Endothelial cell of umbilical vein (primary cell): Measurements from ENCODE around the gene GPR75. TPM values are rescaled to one million over a fixed set of nuclear protein-coding genes. Genes with fewer than 3 reads are reported as not detected.

Source experiments
- Bru-seq: library from RNA; stranded (reverse); fragments of 400-500 nt; gene quantifications from one replicate; lab custom pipeline; 2021; lab: Mats Ljungman, UMichigan
- BruChase-seq, 2 experiments: library from RNA; stranded (reverse); fragments of 400-500 nt; gene quantifications; one replicate each; lab custom pipeline; 2021; lab: Mats Ljungman, UMichigan
- BruUV-seq: library from RNA; stranded (reverse); fragments of 400-500 nt; replicated peaks from 2 replicates; lab custom pipeline; 2021; lab: Mats Ljungman, UMichigan
- CTCF ChIA-PET: fragments of 300-600, 350-600 bp; sonication (Branson Sonifier 250); formaldehyde crosslinking; loops from one replicate; lab custom pipeline; 2021; ENCODE audit warnings: antibody characterized with exemption, inconsistent platforms; lab: Charles Lee
- POLR2A ChIA-PET: fragments of 300-600, 350-600 bp; sonication (Branson Sonifier 250); formaldehyde crosslinking; loops from one replicate; lab custom pipeline; 2021; ENCODE audit warnings: antibody characterized with exemption, inconsistent platforms; lab: Charles Lee
- DNase-seq: peaks from one replicate; pipeline ENCODE4 v3.0.0-alpha.2; 2011; ENCODE audit warnings: low read depth, low spot score
- FAIRE-seq: peaks from 2 replicates; lab custom pipeline; 2011; peaks lifted over from hg19 to GRCh38; lab: Jason Lieb, UNC
- H2AFZ ChIP-seq: 2 replicates; pipeline ENCODE4 v1.6.0; 2012; ENCODE audit warnings: low read depth, low read length, control low read depth, inconsistent platforms
- H3K27ac ChIP-seq: 2 replicates; pipeline ENCODE4 v1.5.1; 2011; ENCODE audit warnings: low read depth, mild to moderate bottlenecking, control low read depth, low read length, moderate library complexity; ENCODE audit not compliant: insufficient read depth
- H3K27me3 ChIP-seq, 2 experiments: 2 replicates each; pipeline versions ENCODE4 v1.6.0 to v1.6.1; 2011; ENCODE audit warnings: low read length in 2 of 2, mixed read lengths in 1 of 2; ENCODE audit not compliant: control insufficient read depth in 2 of 2, insufficient read depth in 2 of 2
- H3K36me3 ChIP-seq, 2 experiments: 2 replicates in 1 of 2; 3 replicates in 1 of 2; pipeline ENCODE4 v1.5.1; 2011; ENCODE audit warnings: low read length in 2 of 2, mild to moderate bottlenecking in 1 of 2, moderate library complexity in 1 of 2; ENCODE audit not compliant: control insufficient read depth in 2 of 2, insufficient read depth in 2 of 2; ENCODE audit errors: extremely low read depth in 1 of 2
- H3K4me1 ChIP-seq: 3 replicates; pipeline ENCODE4 v1.5.1; 2011; ENCODE audit warnings: mild to moderate bottlenecking, low read length; ENCODE audit not compliant: control insufficient read depth, insufficient read depth; ENCODE audit errors: extremely low read depth
- H3K4me2 ChIP-seq: 2 replicates; pipeline ENCODE4 v1.6.1; 2011; ENCODE audit warnings: low read length, control low read depth, mixed read lengths; ENCODE audit not compliant: insufficient read depth
- H3K4me3 ChIP-seq, 3 experiments: fragments of 200-600 bp in 1 of 3; sonication (generic), shearing (Covaris generic) in 1 of 3; replicated peaks in 1 of 3; 2 replicates each; pipeline ENCODE4 v1.5.1; 2011 to 2016; ENCODE audit warnings: control low read depth in 3 of 3, low read length in 3 of 3, mild to moderate bottlenecking in 2 of 3, inconsistent platforms in 1 of 3, low read depth in 1 of 3, moderate library complexity in 1 of 3; ENCODE audit not compliant: insufficient read depth in 1 of 3
- H3K79me2 ChIP-seq: 2 replicates; pipeline ENCODE4 v1.6.0; 2012; ENCODE audit warnings: low read length, inconsistent platforms; ENCODE audit not compliant: control insufficient read depth, insufficient read depth
- H3K9ac ChIP-seq: replicated peaks from 2 replicates; pipeline ENCODE3; 2011; ENCODE audit warnings: low read length, control low read depth; ENCODE audit not compliant: insufficient read depth; ENCODE audit errors: extremely low read depth
- H3K9me1 ChIP-seq: replicated peaks from 3 replicates; pipeline ENCODE4 v1.6.0; 2011; ENCODE audit warnings: mild to moderate bottlenecking, low read length; ENCODE audit not compliant: control insufficient read depth, insufficient read depth; ENCODE audit errors: extremely low read depth
- H3K9me3 ChIP-seq: replicated peaks from 2 replicates; pipeline ENCODE4 v1.5.1; 2012; ENCODE audit warnings: low read length, inconsistent platforms; ENCODE audit not compliant: control insufficient read depth, insufficient read depth
- H4K20me1 ChIP-seq: replicated peaks from 2 replicates; pipeline ENCODE3; 2011; ENCODE audit warnings: mild to moderate bottlenecking, low read length; ENCODE audit not compliant: control insufficient read depth, insufficient read depth; ENCODE audit errors: extremely low read depth
- EZH2 ChIP-seq: IDR thresholded peaks from 2 replicates; pipeline ENCODE4 v1.6.1; 2012; ENCODE audit warnings: borderline replicate concordance, low read depth, mild to moderate bottlenecking, moderate library complexity, low read length, inconsistent platforms; ENCODE audit not compliant: severe bottlenecking
- FOS ChIP-seq: IDR thresholded peaks from 2 replicates; pipeline ENCODE4 v1.6.1; 2011; ENCODE audit warnings: mild to moderate bottlenecking, low read length, moderate library complexity, borderline replicate concordance; ENCODE audit not compliant: insufficient read depth
- GATA2 ChIP-seq: IDR thresholded peaks from 2 replicates; pipeline ENCODE4 v1.7.0; 2011; ENCODE audit warnings: low read depth, mild to moderate bottlenecking, moderate library complexity, mixed read lengths, low read length; ENCODE audit not compliant: insufficient read length, insufficient read depth
- JUN ChIP-seq: IDR thresholded peaks from 2 replicates; pipeline ENCODE4 v1.6.1; 2011; ENCODE audit warnings: borderline replicate concordance, low read depth; ENCODE audit not compliant: insufficient read length, insufficient read depth
- MYC ChIP-seq: IDR thresholded peaks from one replicate; pipeline ENCODE4 v1.6.1; 2011; ENCODE audit warnings: mild to moderate bottlenecking, low read depth, low read length
- POLR2A ChIP-seq: IDR thresholded peaks from 2 replicates; pipeline ENCODE4 v1.6.1; 2012; ENCODE audit warnings: low read depth, mild to moderate bottlenecking, control low read depth, low read length
- POLR2AphosphoS5 ChIP-seq: IDR thresholded peaks from 2 replicates; pipeline ENCODE4 v1.6.1; 2012; ENCODE audit warnings: low read depth, mild to moderate bottlenecking, control low read depth, low read length, moderate library complexity; ENCODE audit not compliant: insufficient read depth
- dilution Hi-C: fragments of 300-500 bp; cut with MboI; formaldehyde crosslinking; loops from one replicate; pipeline ENCODE4 v1.15.0; 2019; ENCODE audit warnings: low sequenced_read_pairs; ENCODE audit not compliant: extremely low pct_ligation_motif_present
- intact Hi-C: fragments of 100-400 bp; cut with micrococcal nuclease; formaldehyde crosslinking; loops from one replicate; pipeline ENCODE4 v1.10.0; 2022
- long read RNA-seq: library from polyadenylated mRNA; stranded (forward); transcript quantifications from one replicate; pipeline ENCODE4 v2.0.0, GENCODE V29; 2021
- polyA minus RNA-seq, 3 experiments: library from RNA; depleted of rRNA, polyadenylated mRNA; stranded (reverse); fragments of >200 nt; gene quantifications; 1 replicate in 1 of 3; 2 replicates in 2 of 3; pipeline ENCODE4 v1.2.3, GENCODE V29; 2011
- polyA plus RNA-seq, 4 experiments: library from polyadenylated mRNA; depleted of rRNA in 3 of 4; stranded (reverse) in 3 of 4; unstranded in 1 of 4; fragments of >200 nt; gene quantifications; 2 replicates each; pipeline versions ENCODE4 v1.2.1 to v1.2.3, GENCODE V29; 2011 to 2012; ENCODE audit warnings: missing spikeins in 1 of 4
- total RNA-seq: library from RNA; stranded (reverse); gene quantifications from 2 replicates; pipeline ENCODE4 v1.2.3, GENCODE V29; 2021
- TF ChIP-seq, protein P1 (sequence below): IDR thresholded peaks from 2 replicates; pipeline ENCODE4 v1.6.1; 2011; ENCODE audit not compliant: insufficient read depth, insufficient read length
- TF ChIP-seq, protein P2 (sequence below), 2 donors: IDR thresholded peaks; 1 replicate in 1 of 2; 2 replicates in 1 of 2; pipeline ENCODE4 v1.5.1; 2011; ENCODE audit warnings: low read length in 2 of 2, mild to moderate bottlenecking in 2 of 2, moderate library complexity in 2 of 2, control low read depth in 1 of 2, inconsistent platforms in 1 of 2, low read depth in 1 of 2; ENCODE audit not compliant: insufficient read depth in 1 of 2; ENCODE audit errors: extremely low read depth in 1 of 2

The GPR75 gene
- total RNA-seq (4.7 and 5.0 TPM in 2 replicates), polyA plus RNA-seq (4.4 and 4.6 TPM in 2 replicates), polyA minus RNA-seq (15.2 and 17.4 TPM in 2 replicates), Bru-seq, nascent RNA (percentile 94 among the genes with signal in this experiment), BruChase-seq, experiment 1, labeled RNA remaining after a 6-hour chase (percentile 94 among the genes with signal in this experiment), BruChase-seq, experiment 2, labeled RNA remaining after a 2-hour chase (percentile 91 among the genes with signal in this experiment)
- polyA plus RNA-seq (2011; cell fraction: cytosol; rRNA removed), result 1.4 and 2.1 TPM in 2 replicates
- 17.1 and 20.0 TPM in 2 replicates for polyA plus RNA-seq (2011; cell fraction: nucleus; rRNA removed)
- polyA plus RNA-seq (2012), result 1.7 TPM in 2 replicates
- 1.2 TPM for polyA minus RNA-seq (2011; cell fraction: cytosol; rRNA and poly(A)+ RNA removed)
- polyA minus RNA-seq (2011; cell fraction: nucleus; rRNA and poly(A)+ RNA removed), result 21.5 and 31.8 TPM in 2 replicates
- long read RNA-seq, partial matches to known transcripts, result 0 of 2 reads
- long read RNA-seq, other reads (novel, unspliced or antisense), result 2 of 2 reads

DNA sequence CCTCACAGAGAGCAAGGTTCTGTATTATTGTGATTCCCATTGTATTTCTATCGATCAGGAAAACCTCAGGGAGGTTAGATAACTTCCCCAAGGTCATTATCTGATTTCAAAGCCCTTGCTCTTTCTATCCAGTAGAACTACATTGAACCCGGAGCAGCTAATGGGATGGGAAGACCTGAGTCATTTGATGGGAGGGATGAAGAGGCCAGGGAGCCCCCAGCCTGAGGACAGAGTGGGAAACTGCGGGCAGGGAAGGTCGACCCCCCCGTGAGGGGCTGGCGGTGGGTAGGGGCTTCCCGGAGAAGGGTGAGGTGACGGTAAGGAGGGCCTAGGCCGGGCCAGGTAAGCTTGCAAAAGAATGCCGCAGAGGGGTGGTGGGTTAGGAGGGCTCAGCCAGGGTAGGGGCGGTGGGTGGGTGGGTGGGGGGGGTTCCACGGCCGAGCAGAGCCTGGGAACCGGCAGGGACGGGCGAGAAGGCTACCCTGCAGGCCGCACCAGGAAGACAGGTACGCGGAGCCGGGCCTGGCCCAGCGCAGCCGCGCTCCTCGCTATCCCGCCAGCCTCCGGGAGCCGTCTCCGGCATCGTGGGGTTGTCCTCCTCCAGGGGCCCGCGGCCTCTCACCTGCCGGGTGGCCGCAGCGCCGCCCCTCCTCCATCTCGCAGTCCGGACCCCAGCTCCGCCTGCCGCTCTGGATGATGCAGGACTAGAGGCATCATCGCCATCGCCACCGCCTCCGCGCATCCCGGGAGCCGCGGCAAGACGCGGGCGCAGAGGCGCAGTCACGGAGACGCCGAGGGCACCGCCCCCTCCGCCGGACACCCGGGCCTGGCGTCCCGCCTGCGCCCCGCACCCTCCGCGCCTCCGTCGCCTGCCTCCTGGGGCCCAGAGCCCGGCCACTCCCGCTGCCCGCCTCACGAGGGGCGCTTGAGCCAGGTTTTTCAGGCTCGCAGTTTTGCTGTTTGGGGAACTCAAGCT, at the start of gene GPR75:
GPR75 (minus strand) TSS at position 762 of the 976 bp plus-strand sequence. CDS start 5,211 bp downstream, outside the sequence.
- Histone ChIP-seq H3K9me3 (no peaks in the 10 kb centered on the region), H3K4me1 (no peaks in the 10 kb centered on the region), H3K4me2 (peak within 1 kb of the TSS; percentile 35), H3K4me3 (peak within 1 kb of the TSS in 1 of 3 experiments; percentile 29), H3K36me3 (peaks cover 0 to 1% of the 10 kb centered on the region in 2 experiments), H3K9me1 (no peaks in the 10 kb centered on the region), H3K9ac (no peak within 1 kb of the TSS), H2AFZ (no peak within 1 kb of the TSS), H3K27ac (no peak within 1 kb of the TSS), H3K27me3 (no peaks in the 10 kb centered on the region), H4K20me1 (no peaks in the 10 kb centered on the region), H3K79me2 (no peaks in the 10 kb centered on the region)
- dilution Hi-C loops, result no loop called here
- intact Hi-C loops, result no loop called here
- no TSS peak for BruUV-seq
- TF ChIP-seq, protein P1, sequence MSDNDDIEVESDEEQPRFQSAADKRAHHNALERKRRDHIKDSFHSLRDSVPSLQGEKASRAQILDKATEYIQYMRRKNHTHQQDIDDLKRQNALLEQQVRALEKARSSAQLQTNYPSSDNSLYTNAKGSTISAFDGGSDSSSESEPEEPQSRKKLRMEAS, result no peak
- no peak for TF ChIP-seq FOS
- no peak for TF ChIP-seq JUN
- TF ChIP-seq EZH2, result no peak
- no peak for TF ChIP-seq GATA2
- no peak for TF ChIP-seq POLR2A
- TF ChIP-seq MYC, result no peak
- TF ChIP-seq POLR2AphosphoS5, result no peak
- TF ChIP-seq, protein P2, sequence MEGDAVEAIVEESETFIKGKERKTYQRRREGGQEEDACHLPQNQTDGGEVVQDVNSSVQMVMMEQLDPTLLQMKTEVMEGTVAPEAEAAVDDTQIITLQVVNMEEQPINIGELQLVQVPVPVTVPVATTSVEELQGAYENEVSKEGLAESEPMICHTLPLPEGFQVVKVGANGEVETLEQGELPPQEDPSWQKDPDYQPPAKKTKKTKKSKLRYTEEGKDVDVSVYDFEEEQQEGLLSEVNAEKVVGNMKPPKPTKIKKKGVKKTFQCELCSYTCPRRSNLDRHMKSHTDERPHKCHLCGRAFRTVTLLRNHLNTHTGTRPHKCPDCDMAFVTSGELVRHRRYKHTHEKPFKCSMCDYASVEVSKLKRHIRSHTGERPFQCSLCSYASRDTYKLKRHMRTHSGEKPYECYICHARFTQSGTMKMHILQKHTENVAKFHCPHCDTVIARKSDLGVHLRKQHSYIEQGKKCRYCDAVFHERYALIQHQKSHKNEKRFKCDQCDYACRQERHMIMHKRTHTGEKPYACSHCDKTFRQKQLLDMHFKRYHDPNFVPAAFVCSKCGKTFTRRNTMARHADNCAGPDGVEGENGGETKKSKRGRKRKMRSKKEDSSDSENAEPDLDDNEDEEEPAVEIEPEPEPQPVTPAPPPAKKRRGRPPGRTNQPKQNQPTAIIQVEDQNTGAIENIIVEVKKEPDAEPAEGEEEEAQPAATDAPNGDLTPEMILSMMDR (IDR thresholded peaks at IDR 0.05; ENCODE audit: extremely low read depth in 1 of 2, insufficient read depth in 1 of 2, low read depth in 1 of 2, low read length in 2 of 2), result no peak
- ChIA-PET CTCF (no interaction called here), POLR2A (no interaction called here)
- no peak for FAIRE-seq
- no peak for DNase-seq
